ENCODE measurements around the gene ELAVL1. TPM values are rescaled to one million over a fixed set of nuclear protein-coding genes. Genes with fewer than 3 reads are reported as not detected.

ELAVL1 gene
- total and polyA plus RNA-seq, 9 of the 15 experiments (the other 6 are each of a cell fraction or from before 2014, with no cell fraction given): 4.3 to 172 (median 69.2) TPM

DNA sequence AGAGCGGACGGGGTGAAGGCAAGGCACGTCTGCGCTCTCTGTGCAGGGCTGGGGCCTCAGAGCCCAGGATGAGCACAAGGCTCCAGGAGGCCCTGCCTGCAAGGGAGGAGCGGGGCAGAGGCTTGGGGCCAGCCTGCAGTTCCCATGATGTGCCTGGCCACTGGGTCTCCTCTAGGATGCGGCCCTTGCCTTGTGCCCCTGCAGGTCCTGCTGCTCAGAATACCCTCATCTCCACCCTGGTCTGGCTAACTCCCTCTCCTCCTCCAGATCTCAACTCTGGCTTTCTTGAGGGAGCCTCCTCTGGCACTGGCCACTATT, 27.8 kb downstream of the ELAVL1 start:
- H3K27me3 ChIP-seq (ENCODE audit: control insufficient read depth in 2 of 2, insufficient read depth in 2 of 2, low read length in 2 of 2): no peaks in the 10 kb centered on the region
- H3K27ac ChIP-seq (ENCODE audit: extremely low read depth, low read depth, low read length): no peak overlapping the region
- 97% methylated on average over 6 of the region's 6 CpGs for WGBS (ENCODE audit: insufficient coverage, low coverage, missing lambda C conversion rate)
- peaks cover 12 to 37% of the 10 kb centered on the region in 2 experiments; a peak in 4 of 5 replicates for H3K4me1 ChIP-seq (replicated peaks in 1 of 2; ENCODE audit: control insufficient read depth in 2 of 2, insufficient read depth in 2 of 2, low read length in 2 of 2)
- H4K20me1 ChIP-seq (replicated peaks; ENCODE audit: control insufficient read depth, insufficient read depth, low read length): peaks cover 16% of the 10 kb centered on the region
- DNase-seq (ENCODE audit: extremely low read depth in 1 of 4, low spot score in 3 of 4): no peak
- no peak for ATAC-seq
- H3K36me3 ChIP-seq (ENCODE audit: control insufficient read depth, insufficient read depth, low read length): peaks cover 91% of the 10 kb centered on the region
- ChIA-PET POLR2A (interaction anchor here (1.1 kb wide), 1 partner anchor 13 kb away, joined by 3 read pairs; no protein-coding TSS in a partner anchor), CTCF (ENCODE audit: low intra/inter-chr PET ratio) (no interaction called here)
- no peak overlapping the region for H3K9ac ChIP-seq (ENCODE audit: insufficient read depth in 1 of 2, low read depth in 2 of 2, low read length in 2 of 2)
- no peak overlapping the region for H3K4me2 ChIP-seq (ENCODE audit: insufficient read depth, low read length)
- FAIRE-seq: no peak
- peaks cover 3% of the 10 kb centered on the region for H3K9me1 ChIP-seq (ENCODE audit: control insufficient read depth, insufficient read depth, low read length)
- intact Hi-C loops (cut with micrococcal nuclease) (no loop called here), in situ Hi-C loops (cut with MboI) (no loop called here)
- H3K4me3 ChIP-seq: no peak overlapping the region
- H3K9me3 ChIP-seq (replicated peaks; ENCODE audit: control insufficient read depth, insufficient read depth, low read depth, low read length): no peaks in the 10 kb centered on the region
- no peak for TF ChIP-seq MTF1 (CRISPR knock-in tag; IDR thresholded peaks at IDR 0.05; ENCODE audit: borderline replicate concordance)
- no peak for TF ChIP-seq ZNF12 (CRISPR knock-in tag; IDR thresholded peaks at IDR 0.05)
- TF ChIP-seq LCOR (CRISPR knock-in tag; IDR thresholded peaks at IDR 0.05): no peak
- no peak for TF ChIP-seq SPI1 (IDR thresholded peaks at IDR 0.05; ENCODE audit: borderline replicate concordance, low read depth, low read length)
- no peak for TF ChIP-seq NCOA2 (IDR thresholded peaks at IDR 0.05; ENCODE audit: partially characterized antibody in 2 of 2)
- TF ChIP-seq, protein P1, sequence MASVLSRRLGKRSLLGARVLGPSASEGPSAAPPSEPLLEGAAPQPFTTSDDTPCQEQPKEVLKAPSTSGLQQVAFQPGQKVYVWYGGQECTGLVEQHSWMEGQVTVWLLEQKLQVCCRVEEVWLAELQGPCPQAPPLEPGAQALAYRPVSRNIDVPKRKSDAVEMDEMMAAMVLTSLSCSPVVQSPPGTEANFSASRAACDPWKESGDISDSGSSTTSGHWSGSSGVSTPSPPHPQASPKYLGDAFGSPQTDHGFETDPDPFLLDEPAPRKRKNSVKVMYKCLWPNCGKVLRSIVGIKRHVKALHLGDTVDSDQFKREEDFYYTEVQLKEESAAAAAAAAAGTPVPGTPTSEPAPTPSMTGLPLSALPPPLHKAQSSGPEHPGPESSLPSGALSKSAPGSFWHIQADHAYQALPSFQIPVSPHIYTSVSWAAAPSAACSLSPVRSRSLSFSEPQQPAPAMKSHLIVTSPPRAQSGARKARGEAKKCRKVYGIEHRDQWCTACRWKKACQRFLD (CRISPR knock-in tag; IDR thresholded peaks at IDR 0.05): no peak
- TF ChIP-seq, protein P2, sequence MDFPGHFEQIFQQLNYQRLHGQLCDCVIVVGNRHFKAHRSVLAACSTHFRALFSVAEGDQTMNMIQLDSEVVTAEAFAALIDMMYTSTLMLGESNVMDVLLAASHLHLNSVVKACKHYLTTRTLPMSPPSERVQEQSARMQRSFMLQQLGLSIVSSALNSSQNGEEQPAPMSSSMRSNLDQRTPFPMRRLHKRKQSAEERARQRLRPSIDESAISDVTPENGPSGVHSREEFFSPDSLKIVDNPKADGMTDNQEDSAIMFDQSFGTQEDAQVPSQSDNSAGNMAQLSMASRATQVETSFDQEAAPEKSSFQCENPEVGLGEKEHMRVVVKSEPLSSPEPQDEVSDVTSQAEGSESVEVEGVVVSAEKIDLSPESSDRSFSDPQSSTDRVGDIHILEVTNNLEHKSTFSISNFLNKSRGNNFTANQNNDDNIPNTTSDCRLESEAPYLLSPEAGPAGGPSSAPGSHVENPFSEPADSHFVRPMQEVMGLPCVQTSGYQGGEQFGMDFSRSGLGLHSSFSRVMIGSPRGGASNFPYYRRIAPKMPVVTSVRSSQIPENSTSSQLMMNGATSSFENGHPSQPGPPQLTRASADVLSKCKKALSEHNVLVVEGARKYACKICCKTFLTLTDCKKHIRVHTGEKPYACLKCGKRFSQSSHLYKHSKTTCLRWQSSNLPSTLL (IDR thresholded peaks at IDR 0.05): no peak
- TF ChIP-seq HEY1 (CRISPR knock-in tag; IDR thresholded peaks at IDR 0.05; ENCODE audit: borderline replicate concordance): no peak
- TF ChIP-seq, protein P3, sequence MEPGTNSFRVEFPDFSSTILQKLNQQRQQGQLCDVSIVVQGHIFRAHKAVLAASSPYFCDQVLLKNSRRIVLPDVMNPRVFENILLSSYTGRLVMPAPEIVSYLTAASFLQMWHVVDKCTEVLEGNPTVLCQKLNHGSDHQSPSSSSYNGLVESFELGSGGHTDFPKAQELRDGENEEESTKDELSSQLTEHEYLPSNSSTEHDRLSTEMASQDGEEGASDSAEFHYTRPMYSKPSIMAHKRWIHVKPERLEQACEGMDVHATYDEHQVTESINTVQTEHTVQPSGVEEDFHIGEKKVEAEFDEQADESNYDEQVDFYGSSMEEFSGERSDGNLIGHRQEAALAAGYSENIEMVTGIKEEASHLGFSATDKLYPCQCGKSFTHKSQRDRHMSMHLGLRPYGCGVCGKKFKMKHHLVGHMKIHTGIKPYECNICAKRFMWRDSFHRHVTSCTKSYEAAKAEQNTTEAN (CRISPR knock-in tag; IDR thresholded peaks at IDR 0.05): no peak
- TF ChIP-seq PURB (CRISPR knock-in tag; IDR thresholded peaks at IDR 0.05; ENCODE audit: low read depth): no peak
- TF ChIP-seq, protein P4, sequence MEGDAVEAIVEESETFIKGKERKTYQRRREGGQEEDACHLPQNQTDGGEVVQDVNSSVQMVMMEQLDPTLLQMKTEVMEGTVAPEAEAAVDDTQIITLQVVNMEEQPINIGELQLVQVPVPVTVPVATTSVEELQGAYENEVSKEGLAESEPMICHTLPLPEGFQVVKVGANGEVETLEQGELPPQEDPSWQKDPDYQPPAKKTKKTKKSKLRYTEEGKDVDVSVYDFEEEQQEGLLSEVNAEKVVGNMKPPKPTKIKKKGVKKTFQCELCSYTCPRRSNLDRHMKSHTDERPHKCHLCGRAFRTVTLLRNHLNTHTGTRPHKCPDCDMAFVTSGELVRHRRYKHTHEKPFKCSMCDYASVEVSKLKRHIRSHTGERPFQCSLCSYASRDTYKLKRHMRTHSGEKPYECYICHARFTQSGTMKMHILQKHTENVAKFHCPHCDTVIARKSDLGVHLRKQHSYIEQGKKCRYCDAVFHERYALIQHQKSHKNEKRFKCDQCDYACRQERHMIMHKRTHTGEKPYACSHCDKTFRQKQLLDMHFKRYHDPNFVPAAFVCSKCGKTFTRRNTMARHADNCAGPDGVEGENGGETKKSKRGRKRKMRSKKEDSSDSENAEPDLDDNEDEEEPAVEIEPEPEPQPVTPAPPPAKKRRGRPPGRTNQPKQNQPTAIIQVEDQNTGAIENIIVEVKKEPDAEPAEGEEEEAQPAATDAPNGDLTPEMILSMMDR (IDR thresholded peaks at IDR 0.05 in 2 of 3, conservative IDR thresholded peaks at IDR 0.05 in 1 of 3; ENCODE audit: insufficient read depth in 2 of 3, low read depth in 1 of 3, low read length in 3 of 3): no peak
- TF ChIP-seq, protein P5, sequence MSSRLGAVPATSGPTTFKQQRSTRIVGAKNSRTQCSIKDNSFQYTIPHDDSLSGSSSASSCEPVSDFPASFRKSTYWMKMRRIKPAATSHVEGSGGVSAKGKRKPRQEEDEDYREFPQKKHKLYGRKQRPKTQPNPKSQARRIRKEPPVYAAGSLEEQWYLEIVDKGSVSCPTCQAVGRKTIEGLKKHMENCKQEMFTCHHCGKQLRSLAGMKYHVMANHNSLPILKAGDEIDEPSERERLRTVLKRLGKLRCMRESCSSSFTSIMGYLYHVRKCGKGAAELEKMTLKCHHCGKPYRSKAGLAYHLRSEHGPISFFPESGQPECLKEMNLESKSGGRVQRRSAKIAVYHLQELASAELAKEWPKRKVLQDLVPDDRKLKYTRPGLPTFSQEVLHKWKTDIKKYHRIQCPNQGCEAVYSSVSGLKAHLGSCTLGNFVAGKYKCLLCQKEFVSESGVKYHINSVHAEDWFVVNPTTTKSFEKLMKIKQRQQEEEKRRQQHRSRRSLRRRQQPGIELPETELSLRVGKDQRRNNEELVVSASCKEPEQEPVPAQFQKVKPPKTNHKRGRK (tag; IDR thresholded peaks at IDR 0.05): no peak
- no peak for TF ChIP-seq RFX1 (IDR thresholded peaks at IDR 0.05)
- TF ChIP-seq NFE2L1 (tag; IDR thresholded peaks at IDR 0.05; ENCODE audit: borderline replicate concordance, low read depth): no peak
- TF ChIP-seq KLF6 (CRISPR knock-in tag; IDR thresholded peaks at IDR 0.05; ENCODE audit: borderline replicate concordance): no peak
- no TSS peak for BruUV-seq (replicated peaks)
- no peak overlapping the region for H2AFZ ChIP-seq (ENCODE audit: low read depth, low read length)
- peaks cover 31% of the 10 kb centered on the region; the same call in 2 of the 3 replicates for H3K79me2 ChIP-seq (ENCODE audit: control insufficient read depth, insufficient read depth, low read length)
